BLaER1 (cell line): Measurements from ENCODE around the gene ATAD2B.

ENCODE experiments used
- H3K27ac ChIP-seq: shearing (Covaris generic); formaldehyde crosslinking; 2 replicates; pipeline ENCODE4 v1.8.1; 2022
- H3K27me3 ChIP-seq: shearing (Covaris generic); formaldehyde crosslinking; 2 replicates; pipeline ENCODE4 v1.8.1; 2022
- H3K36me3 ChIP-seq: shearing (Covaris generic); formaldehyde crosslinking; 2 replicates; pipeline ENCODE4 v1.8.1; 2022
- H3K4me1 ChIP-seq: shearing (Covaris generic); formaldehyde crosslinking; 2 replicates; pipeline ENCODE4 v1.8.1; 2022
- H3K4me2 ChIP-seq: shearing (Covaris generic); formaldehyde crosslinking; 2 replicates; pipeline ENCODE4 v1.8.1; 2022
- H3K4me3 ChIP-seq: shearing (Covaris generic); formaldehyde crosslinking; 2 replicates; pipeline ENCODE4 v1.8.1; 2022
- H3K9ac ChIP-seq: shearing (Covaris generic); formaldehyde crosslinking; 2 replicates; pipeline ENCODE4 v1.8.1; 2022
- H3K9me3 ChIP-seq: shearing (Covaris generic); formaldehyde crosslinking; 2 replicates; pipeline ENCODE4 v1.8.1; 2022
- H4K20me1 ChIP-seq: shearing (Covaris generic); formaldehyde crosslinking; 2 replicates; pipeline ENCODE4 v1.8.1; 2022
- Cebpa-rat ChIP-seq: shearing (Covaris generic); IDR thresholded peaks from 2 replicates; pipeline ENCODE4 v1.8.1; 2022

ATAD2B gene

DNA sequence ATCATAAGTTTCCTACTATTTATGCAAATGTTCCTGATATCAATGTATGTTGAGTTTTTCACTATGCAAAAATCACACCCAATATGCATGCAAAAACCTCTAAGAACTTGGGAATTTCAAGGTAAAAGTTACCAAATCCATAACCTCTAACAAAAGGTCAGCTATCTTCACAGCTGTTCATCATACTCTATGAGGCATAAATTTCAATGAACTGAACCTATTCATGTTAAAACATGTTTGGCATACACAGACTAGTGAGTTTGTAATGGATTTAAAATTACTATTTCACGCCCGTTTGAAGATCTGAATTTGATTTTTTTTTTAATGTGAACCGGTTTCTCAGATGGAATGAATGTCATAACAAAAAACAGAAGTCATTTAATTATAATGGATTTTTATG, 100.2 kb downstream of the ATAD2B start:
- H3K36me3 ChIP-seq = peaks cover 20% of the 10 kb centered on the region
- H3K27me3 ChIP-seq = no peaks in the 10 kb centered on the region
- H4K20me1 ChIP-seq = 0 out of 2 replicates have a peak, but pooled peaks cover 4% of the 10 kb centered on the region
- no peak overlapping the region for H3K9ac ChIP-seq
- H3K27ac ChIP-seq = no peak overlapping the region
- H3K9me3 ChIP-seq = no peaks in the 10 kb centered on the region
- no peak overlapping the region for H3K4me2 ChIP-seq
- H3K4me3 ChIP-seq = no peak overlapping the region
- H3K4me1 ChIP-seq = 0 out of 2 replicates have a peak, but pooled peaks cover 5% of the 10 kb centered on the region
- TF ChIP-seq Cebpa-rat = no peak

DNA sequence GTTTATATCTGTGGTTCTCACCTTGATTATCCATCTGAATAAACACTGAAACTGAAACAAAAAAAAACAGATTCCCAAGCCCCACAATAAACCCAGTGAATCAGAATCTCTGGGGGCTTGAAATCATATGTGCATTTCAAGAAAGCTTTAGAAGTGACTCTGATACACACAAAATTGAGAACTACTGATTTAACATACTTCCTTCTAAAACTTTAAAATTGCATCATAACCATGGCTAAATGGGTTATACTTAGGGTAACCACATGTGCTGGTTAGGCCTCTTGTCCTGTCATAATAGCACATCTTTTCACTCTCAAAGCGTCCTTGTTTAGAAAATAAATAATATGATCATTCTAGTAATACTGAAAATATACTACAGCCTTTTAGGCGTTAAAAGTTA, 100.9 kb downstream of the ATAD2B start:
- TF ChIP-seq Cebpa-rat = no peak
- H3K27ac ChIP-seq = no peak overlapping the region
- H4K20me1 ChIP-seq = 0 out of 2 replicates have a peak, but pooled peaks cover 4% of the 10 kb centered on the region
- H3K4me3 ChIP-seq = no peak overlapping the region
- no peak overlapping the region for H3K9ac ChIP-seq
- no peaks in the 10 kb centered on the region for H3K27me3 ChIP-seq
- peaks cover 22% of the 10 kb centered on the region for H3K36me3 ChIP-seq
- no peaks in the 10 kb centered on the region for H3K9me3 ChIP-seq
- H3K4me2 ChIP-seq = no peak overlapping the region
- H3K4me1 ChIP-seq = 0 out of 2 replicates have a peak, but pooled peaks cover 5% of the 10 kb centered on the region

DNA sequence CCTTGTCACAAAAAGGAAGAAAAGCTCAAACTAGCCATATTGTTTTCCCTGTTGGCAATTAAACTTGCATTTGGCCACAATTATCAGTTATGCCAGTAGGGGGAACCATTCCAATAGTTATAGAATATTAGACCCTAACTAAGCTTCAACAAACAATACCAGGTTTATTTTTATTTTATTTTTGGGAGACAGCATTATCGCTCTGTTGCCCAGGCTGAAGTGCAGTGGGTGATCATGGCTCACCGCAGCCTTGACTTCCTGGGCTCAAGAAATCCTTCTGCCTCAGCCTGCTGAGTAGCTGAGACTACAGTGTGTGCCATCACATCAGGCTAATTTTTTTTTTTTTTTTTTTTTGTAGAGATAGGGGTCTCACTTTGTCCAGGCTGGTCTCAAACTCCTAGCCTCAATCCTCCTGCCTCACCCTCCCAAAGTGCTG, 102.1 kb downstream of the ATAD2B start:
- H3K4me3 ChIP-seq = no peak overlapping the region
- no peaks in the 10 kb centered on the region for H3K27me3 ChIP-seq
- no peak overlapping the region for H3K27ac ChIP-seq
- H3K4me1 ChIP-seq = 0 out of 2 replicates have a peak, but pooled peaks cover 5% of the 10 kb centered on the region
- H3K9ac ChIP-seq = no peak overlapping the region
- 0 out of 2 replicates have a peak, but pooled peaks cover 4% of the 10 kb centered on the region for H4K20me1 ChIP-seq
- H3K9me3 ChIP-seq = no peaks in the 10 kb centered on the region
- peaks cover 22% of the 10 kb centered on the region for H3K36me3 ChIP-seq
- TF ChIP-seq Cebpa-rat = no peak
- H3K4me2 ChIP-seq = peak overlapping the region; percentile 29; the same call in 1 of the 2 replicates

DNA sequence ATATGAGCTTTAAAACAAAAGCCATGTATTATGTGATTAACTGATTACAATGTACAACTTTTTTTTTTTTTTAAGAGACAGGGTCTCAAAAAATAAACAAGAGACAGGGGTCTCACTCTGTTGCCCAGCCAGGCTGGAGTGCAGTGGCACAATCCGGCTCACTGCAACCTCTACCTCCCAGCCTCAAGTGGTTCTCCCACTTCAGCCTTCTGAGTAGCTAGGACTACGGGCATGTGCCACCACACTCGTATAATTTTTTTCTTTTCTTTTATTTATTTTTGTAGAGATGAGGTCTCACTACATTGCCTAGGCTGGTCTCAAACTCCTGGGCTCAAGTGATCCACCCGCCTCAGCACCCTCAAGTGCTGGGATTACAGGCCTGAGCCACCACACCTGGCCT, 103.1 kb downstream of the ATAD2B start:
- Histone ChIP-seq H4K20me1 (0 out of 2 replicates have a peak, but pooled peaks cover 4% of the 10 kb centered on the region), H3K36me3 (peaks cover 18% of the 10 kb centered on the region), H3K4me2 (no peak overlapping the region), H3K4me3 (no peak overlapping the region), H3K9me3 (no peaks in the 10 kb centered on the region), H3K27me3 (no peaks in the 10 kb centered on the region), H3K27ac (no peak overlapping the region), H3K4me1 (0 out of 2 replicates have a peak, but pooled peaks cover 5% of the 10 kb centered on the region), H3K9ac (no peak overlapping the region)
- TF ChIP-seq Cebpa-rat = no peak

DNA sequence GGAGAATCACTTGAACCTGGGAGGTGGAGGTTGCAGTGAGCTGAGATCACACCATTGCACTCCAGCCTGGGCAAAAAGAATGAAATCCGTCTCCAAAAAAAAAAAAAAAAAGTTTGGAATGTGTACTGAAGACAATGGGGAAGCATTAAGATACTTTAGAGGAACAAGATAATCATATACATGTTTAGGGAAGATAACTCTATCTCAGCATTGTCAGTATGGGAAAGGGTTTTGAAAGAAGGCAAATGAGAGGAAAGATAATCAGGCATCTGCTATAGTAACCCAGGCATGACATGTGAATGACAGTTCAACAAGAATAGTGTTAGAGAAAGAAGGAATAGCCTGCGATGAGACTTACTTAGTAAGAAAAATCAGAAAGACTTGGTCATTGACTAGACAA, 112.0 kb downstream of the ATAD2B start:
- Histone ChIP-seq H3K4me3 (no peak overlapping the region), H3K27ac (no peak overlapping the region), H3K9me3 (no peaks in the 10 kb centered on the region), H3K36me3 (peaks cover 30% of the 10 kb centered on the region), H3K4me2 (no peak overlapping the region), H3K4me1 (no peaks in the 10 kb centered on the region), H3K9ac (no peak overlapping the region), H3K27me3 (no peaks in the 10 kb centered on the region), H4K20me1 (no peaks in the 10 kb centered on the region)
- TF ChIP-seq Cebpa-rat = no peak

DNA sequence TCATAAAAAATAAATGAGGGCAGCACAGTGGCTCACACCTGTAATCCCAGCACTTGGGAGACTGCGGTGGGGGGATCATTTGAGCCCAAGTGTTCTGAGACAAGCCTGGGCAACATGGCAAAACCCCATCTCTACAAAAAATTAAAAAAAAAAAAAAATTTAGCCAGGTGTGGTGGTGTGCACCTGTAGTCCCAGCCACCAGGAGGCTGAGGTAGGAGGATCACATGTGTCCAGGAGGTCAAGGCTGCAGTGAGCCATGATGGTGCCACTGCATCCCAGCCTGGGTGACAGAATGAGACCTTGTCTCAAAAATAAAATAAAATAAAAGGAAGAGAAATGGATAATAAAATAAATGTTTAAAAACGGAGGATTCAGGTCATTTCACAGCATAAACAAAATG, 113.5 kb downstream of the ATAD2B start:
- no peak overlapping the region for H3K4me3 ChIP-seq

DNA sequence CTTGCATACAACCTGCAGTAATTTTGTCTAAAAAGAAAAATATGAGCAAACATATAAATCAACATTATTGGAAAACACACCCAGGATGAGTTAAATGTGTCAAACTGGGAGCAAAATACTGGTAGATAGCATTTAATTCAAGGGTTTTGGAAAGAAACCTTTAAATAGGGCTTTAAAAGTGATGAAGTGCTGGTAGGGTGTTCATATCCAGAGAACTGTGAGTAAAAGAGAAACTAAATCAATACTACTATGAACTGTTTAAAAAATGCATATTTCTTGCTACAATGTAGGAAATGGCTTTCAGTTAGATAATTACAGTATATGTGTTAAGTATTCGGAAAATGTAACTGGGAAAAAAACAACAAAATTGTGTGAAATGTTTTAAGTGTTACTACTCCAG, 117.8 kb downstream of the ATAD2B start:
- no peak for TF ChIP-seq Cebpa-rat
- no peaks in the 10 kb centered on the region for H3K4me1 ChIP-seq
- H3K9ac ChIP-seq = no peak overlapping the region
- no peaks in the 10 kb centered on the region for H3K27me3 ChIP-seq
- H4K20me1 ChIP-seq = no peaks in the 10 kb centered on the region
- no peak overlapping the region for H3K4me3 ChIP-seq
- no peak overlapping the region for H3K4me2 ChIP-seq
- H3K9me3 ChIP-seq = no peaks in the 10 kb centered on the region
- H3K27ac ChIP-seq = no peak overlapping the region
- H3K36me3 ChIP-seq = peaks cover 28% of the 10 kb centered on the region

More for the DNA sequence above, 113.5 kb downstream of the ATAD2B start:
- no peak overlapping the region for H3K27ac ChIP-seq
- H3K4me2 ChIP-seq = no peak overlapping the region
- H3K9me3 ChIP-seq = no peaks in the 10 kb centered on the region
- H3K4me1 ChIP-seq = no peaks in the 10 kb centered on the region
- no peak for TF ChIP-seq Cebpa-rat
- H3K27me3 ChIP-seq = no peaks in the 10 kb centered on the region
- no peaks in the 10 kb centered on the region for H4K20me1 ChIP-seq
- H3K9ac ChIP-seq = no peak overlapping the region
- peaks cover 41% of the 10 kb centered on the region for H3K36me3 ChIP-seq

DNA sequence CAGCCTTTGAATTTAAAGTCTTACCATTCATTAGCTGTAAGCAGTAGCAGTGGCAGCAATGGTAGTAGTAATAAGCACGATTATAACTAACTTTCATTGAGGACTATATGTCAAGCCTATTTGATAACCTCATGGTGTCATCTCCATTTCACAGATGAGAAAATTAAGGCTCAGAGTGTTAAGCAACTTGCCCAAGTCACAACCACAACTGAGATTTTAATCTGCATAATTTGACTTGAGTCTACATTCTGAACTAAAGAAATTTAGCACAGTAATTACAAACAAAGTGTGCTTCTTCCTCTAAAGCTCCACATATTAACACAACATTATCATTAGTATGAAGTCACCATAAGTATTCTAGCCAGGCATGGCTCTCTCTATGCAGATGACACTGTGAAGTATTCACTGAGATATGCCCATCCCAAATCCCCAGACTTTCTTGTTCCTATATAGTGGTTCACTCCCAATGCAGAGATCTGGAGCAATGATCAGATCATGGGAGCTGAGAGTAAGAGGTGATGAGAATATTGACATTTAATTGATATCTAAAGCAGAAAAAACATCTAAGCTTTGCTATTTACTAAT, 120.2 kb downstream of the ATAD2B start:
- TF ChIP-seq Cebpa-rat = no peak
- Histone ChIP-seq H3K4me3 (no peak overlapping the region), H3K4me2 (no peak overlapping the region), H3K9ac (no peak overlapping the region), H3K36me3 (peaks cover 24% of the 10 kb centered on the region), H3K4me1 (no peaks in the 10 kb centered on the region), H3K9me3 (no peaks in the 10 kb centered on the region), H3K27ac (no peak overlapping the region), H4K20me1 (no peaks in the 10 kb centered on the region), H3K27me3 (no peaks in the 10 kb centered on the region)

DNA sequence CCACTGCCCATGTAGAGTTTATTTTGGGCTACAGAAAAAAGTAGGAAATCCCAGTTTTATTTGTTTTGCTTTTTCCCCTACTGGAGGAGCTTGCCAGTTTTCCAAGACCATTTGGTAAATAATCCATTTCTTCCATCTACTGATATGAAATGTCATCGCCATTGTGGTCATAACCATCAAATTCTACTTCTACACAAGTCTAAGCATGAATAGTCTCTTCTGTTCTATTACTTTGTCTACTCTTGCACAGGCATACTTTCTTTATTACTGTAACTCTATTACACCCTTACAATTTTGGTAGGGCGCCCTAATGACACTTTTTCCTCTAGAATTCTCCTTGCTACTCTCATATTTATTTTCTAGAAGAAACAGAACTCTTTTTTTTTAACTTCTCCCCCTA, 120.7 kb downstream of the ATAD2B start:
- H3K36me3 ChIP-seq = peaks cover 23% of the 10 kb centered on the region
- H3K9me3 ChIP-seq = no peaks in the 10 kb centered on the region
- no peaks in the 10 kb centered on the region for H3K27me3 ChIP-seq
- no peak overlapping the region for H3K4me3 ChIP-seq
- no peak overlapping the region for H3K9ac ChIP-seq
- no peak for TF ChIP-seq Cebpa-rat
- no peak overlapping the region for H3K4me2 ChIP-seq
- H3K27ac ChIP-seq = no peak overlapping the region
- H3K4me1 ChIP-seq = no peaks in the 10 kb centered on the region
- H4K20me1 ChIP-seq = no peaks in the 10 kb centered on the region

DNA sequence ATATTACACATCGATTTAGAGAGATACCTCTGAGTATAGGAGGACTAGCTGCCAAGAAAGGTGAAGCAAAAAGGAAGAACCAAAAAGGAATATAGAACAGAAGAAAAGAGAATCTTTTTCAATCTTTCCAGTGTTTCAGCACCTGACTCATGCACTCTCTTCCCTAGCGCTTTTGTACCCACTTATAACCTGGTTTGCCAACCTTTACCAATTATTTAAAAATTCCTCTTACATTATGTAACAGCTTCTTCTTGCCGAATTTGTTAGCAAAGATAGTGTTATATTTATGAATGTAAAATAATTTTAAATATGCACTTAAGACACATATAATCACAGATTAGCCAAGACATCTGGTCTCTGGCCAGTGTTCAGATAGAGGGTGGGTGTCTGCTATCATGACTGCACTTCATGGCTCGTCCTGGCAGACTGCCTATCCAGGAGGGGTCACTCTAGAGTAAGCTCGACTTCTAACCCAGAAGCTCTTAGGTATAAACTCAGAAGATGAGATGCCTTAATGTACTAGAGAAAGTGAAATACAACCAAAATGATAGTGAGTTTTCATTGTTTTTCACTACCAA, 122.9 kb downstream of the ATAD2B start:
- Histone ChIP-seq H3K27me3 (no peaks in the 10 kb centered on the region), H3K27ac (no peak overlapping the region), H4K20me1 (no peaks in the 10 kb centered on the region), H3K4me2 (no peak overlapping the region), H3K9ac (no peak overlapping the region), H3K36me3 (peaks cover 10% of the 10 kb centered on the region; the same call in 1 of the 2 replicates), H3K4me3 (no peak overlapping the region), H3K9me3 (no peaks in the 10 kb centered on the region), H3K4me1 (no peaks in the 10 kb centered on the region)
- no peak for TF ChIP-seq Cebpa-rat
